ENCODE results near the gene RAB3IL1.

The RAB3IL1 gene

GRCh38 chr11:61851113-61851899 lies 66.1 kb downstream of the RAB3IL1 start:
- Histone ChIP-seq H3K36me3 (ENCODE audit: insufficient read depth, low read length) (peaks cover 91% of the 10 kb centered on the region), H3K9me3 (ENCODE audit: low read length) (no peaks in the 10 kb centered on the region), H2AFZ (ENCODE audit: low read depth, low read length) (no peak overlapping the region), H3K4me3 (ENCODE audit: low read length) (no peak overlapping the region), H3K27me3 (ENCODE audit: insufficient read depth, low read length) (no peaks in the 10 kb centered on the region), H3K4me1 (ENCODE audit: insufficient read depth, low read length) (no peaks in the 10 kb centered on the region)

- Histone ChIP-seq H3K36me3 (ENCODE audit: insufficient read depth, low read length) (peaks cover 89% of the 10 kb centered on the region), H2AFZ (ENCODE audit: low read depth, low read length) (no peak overlapping the region), H3K9me3 (ENCODE audit: low read length) (no peaks in the 10 kb centered on the region), H3K4me1 (ENCODE audit: insufficient read depth, low read length) (no peaks in the 10 kb centered on the region), H3K4me3 (ENCODE audit: low read length) (no peak overlapping the region), H3K27me3 (ENCODE audit: insufficient read depth, low read length) (no peaks in the 10 kb centered on the region)
Observed at GRCh38 chr11:61850687-61851086, 66.7 kb downstream of the RAB3IL1 start.

- peaks cover 82% of the 10 kb centered on the region for H3K36me3 ChIP-seq (ENCODE audit: insufficient read depth, low read length)
- H3K27me3 ChIP-seq (ENCODE audit: insufficient read depth, low read length), result no peaks in the 10 kb centered on the region
- H2AFZ ChIP-seq (ENCODE audit: low read depth, low read length), result no peak overlapping the region
- H3K9me3 ChIP-seq (ENCODE audit: low read length), result no peaks in the 10 kb centered on the region
- H3K4me3 ChIP-seq (ENCODE audit: low read length), result no peak overlapping the region
- no peaks in the 10 kb centered on the region for H3K4me1 ChIP-seq (ENCODE audit: insufficient read depth, low read length)
Observed at GRCh38 chr11:61848631-61849030, 68.7 kb downstream of the RAB3IL1 start.

DNA sequence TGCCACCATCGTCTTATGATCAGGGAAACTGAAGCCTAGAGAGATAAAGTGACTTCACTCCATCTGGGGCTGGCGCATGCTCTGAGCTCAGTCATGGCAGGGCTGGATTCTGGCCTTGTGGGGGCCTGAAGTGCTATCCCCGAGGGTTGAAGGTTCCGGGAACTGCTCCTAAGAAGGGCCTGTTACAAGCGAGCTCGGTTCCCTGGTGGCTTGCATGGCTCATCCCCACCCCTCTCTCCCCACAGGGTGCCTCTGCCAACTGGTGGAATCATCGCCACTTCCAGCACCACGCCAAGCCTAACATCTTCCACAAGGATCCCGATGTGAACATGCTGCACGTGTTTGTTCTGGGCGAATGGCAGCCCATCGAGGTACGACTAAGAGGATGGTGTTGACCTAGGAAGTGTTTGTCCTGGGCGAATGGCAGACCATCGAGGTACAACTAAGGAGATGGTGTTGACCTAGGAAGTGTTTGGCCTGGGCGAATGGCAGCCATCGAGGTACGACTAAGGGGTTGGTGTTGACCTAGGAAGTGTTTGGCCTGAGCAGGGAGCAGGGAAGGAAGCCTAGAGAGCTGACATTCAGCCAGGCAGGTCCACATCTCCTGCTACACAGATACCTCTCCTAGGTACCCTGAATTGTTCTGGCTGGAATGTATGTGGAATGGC lies 69.3 kb downstream of the RAB3IL1 start:
- H3K9me3 ChIP-seq (ENCODE audit: low read length), result no peaks in the 10 kb centered on the region
- no peak overlapping the region for H3K4me3 ChIP-seq (ENCODE audit: low read length)
- no peaks in the 10 kb centered on the region for H3K27me3 ChIP-seq (ENCODE audit: insufficient read depth, low read length)
- H3K36me3 ChIP-seq (ENCODE audit: insufficient read depth, low read length), result peaks cover 82% of the 10 kb centered on the region
- no peaks in the 10 kb centered on the region for H3K4me1 ChIP-seq (ENCODE audit: insufficient read depth, low read length)
- H2AFZ ChIP-seq (ENCODE audit: low read depth, low read length), result no peak overlapping the region

Data from neuron (in vitro differentiated cells).